ENCODE measurements around the gene EPHB2. TPM values are rescaled to one million over a fixed set of nuclear protein-coding genes. Genes with fewer than 3 reads are reported as not detected.

EPHB2 gene
- total RNA-seq, 1 donor from 2014 or later: 130 TPM

GRCh38 chr1:22914633-22915217 is 204.1 kb downstream of the EPHB2 start:
- no peak for DNase-seq (ENCODE audit: low spot score in 2 of 2, unreplicated experiment in 2 of 2)
- Mint-ChIP-seq H3K36me3 (peaks cover 12% of the 10 kb centered on the region), H3K27ac (no peak overlapping the region), H3K4me3 (no peak overlapping the region), H3K27me3 (ENCODE audit: low read depth) (no peaks in the 10 kb centered on the region), H3K9me3 (no peaks in the 10 kb centered on the region), H3K4me1 (peaks cover 3% of the 10 kb centered on the region)
- no peak for TF ChIP-seq CTCF (IDR thresholded peaks at IDR 0.05; ENCODE audit: unreplicated experiment)

GRCh38 chr1:22915231-22915630 is 204.6 kb downstream of the EPHB2 start:
- no peak for DNase-seq (ENCODE audit: low spot score in 2 of 2, unreplicated experiment in 2 of 2)
- no peak overlapping the region for H3K4me3 Mint-ChIP-seq
- peaks cover 4% of the 10 kb centered on the region for H3K4me1 Mint-ChIP-seq
- H3K27ac Mint-ChIP-seq: no peak overlapping the region
- H3K27me3 Mint-ChIP-seq (ENCODE audit: low read depth): no peaks in the 10 kb centered on the region
- no peak for TF ChIP-seq CTCF (IDR thresholded peaks at IDR 0.05; ENCODE audit: unreplicated experiment)
- H3K9me3 Mint-ChIP-seq: no peaks in the 10 kb centered on the region
- peaks cover 12% of the 10 kb centered on the region for H3K36me3 Mint-ChIP-seq

GRCh38 chr1:22915816-22916470 is 205.3 kb downstream of the EPHB2 start:
- Mint-ChIP-seq H3K9me3 (no peaks in the 10 kb centered on the region), H3K27me3 (ENCODE audit: low read depth) (no peaks in the 10 kb centered on the region), H3K4me1 (peaks cover 4% of the 10 kb centered on the region), H3K36me3 (peaks cover 12% of the 10 kb centered on the region), H3K4me3 (no peak overlapping the region), H3K27ac (no peak overlapping the region)
- DNase-seq (ENCODE audit: low spot score in 2 of 2, unreplicated experiment in 2 of 2): no peak
- TF ChIP-seq CTCF (IDR thresholded peaks at IDR 0.05; ENCODE audit: unreplicated experiment): no peak

GRCh38 chr1:22916471-22916820 is 205.8 kb downstream of the EPHB2 start:
- peaks cover 12% of the 10 kb centered on the region for H3K36me3 Mint-ChIP-seq
- H3K27ac Mint-ChIP-seq: no peak overlapping the region
- no peak for TF ChIP-seq CTCF (IDR thresholded peaks at IDR 0.05; ENCODE audit: unreplicated experiment)
- H3K9me3 Mint-ChIP-seq: no peaks in the 10 kb centered on the region
- no peak for DNase-seq (ENCODE audit: low spot score in 2 of 2, unreplicated experiment in 2 of 2)
- peaks cover 8% of the 10 kb centered on the region for H3K4me1 Mint-ChIP-seq
- H3K4me3 Mint-ChIP-seq: no peak overlapping the region
- H3K27me3 Mint-ChIP-seq (ENCODE audit: low read depth): no peaks in the 10 kb centered on the region

- Mint-ChIP-seq H3K36me3 (peaks cover 12% of the 10 kb centered on the region), H3K4me3 (no peak overlapping the region), H3K27ac (no peak overlapping the region), H3K4me1 (peaks cover 10% of the 10 kb centered on the region), H3K9me3 (peaks cover 3% of the 10 kb centered on the region), H3K27me3 (ENCODE audit: low read depth) (no peaks in the 10 kb centered on the region)
- no peak for TF ChIP-seq CTCF (IDR thresholded peaks at IDR 0.05; ENCODE audit: unreplicated experiment)
- no peak for DNase-seq (ENCODE audit: low spot score in 2 of 2, unreplicated experiment in 2 of 2)
Observed at GRCh38 chr1:22917989-22918388, 207.3 kb downstream of the EPHB2 start.
